ENCODE results near the gene ZNF689. TPM values are rescaled to one million over a fixed set of nuclear protein-coding genes. Genes with fewer than 3 reads are reported as not detected.

The ZNF689 gene
- total RNA-seq, 1 experiment from 2014 or later, result 10.3 TPM

DNA sequence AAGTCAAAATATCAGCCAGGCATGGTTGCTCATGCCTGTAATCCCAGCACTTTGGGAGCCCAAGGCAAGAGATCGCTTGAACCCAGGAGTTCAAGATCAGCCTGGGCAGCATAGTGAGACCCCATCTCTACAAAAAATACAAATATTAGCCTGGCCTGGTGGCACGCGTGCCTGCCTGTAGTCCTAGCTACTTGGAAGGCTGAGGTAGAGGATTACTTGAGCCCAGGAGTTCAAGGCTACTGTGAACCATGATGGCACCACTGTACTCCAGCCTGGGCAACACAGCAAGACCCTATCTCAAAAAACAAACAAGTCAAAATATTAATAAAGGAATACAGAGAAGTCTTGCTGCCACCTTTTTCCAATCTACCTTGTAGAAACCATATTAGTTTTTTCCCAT, 4.2 kb downstream of the ZNF689 start:
- intact Hi-C loops (cut with micrococcal nuclease), result no loop called here
- H3K9ac ChIP-seq (ENCODE audit: low read length), result no peak overlapping the region
- ChIA-PET CTCF (no interaction called here), RAD21 (ENCODE audit: low non-redundant PET in 1 of 2, low total read pairs in 2 of 2, uncharacterized antibody in 2 of 2, unreplicated experiment in 2 of 2) (no interaction called here), POLR2A (interaction anchor here (0.7 kb wide), 1 partner anchor 11 kb away, joined by 3 read pairs; no protein-coding TSS in a partner anchor)
- peaks cover 16% of the 10 kb centered on the region for H3K79me2 ChIP-seq (ENCODE audit: insufficient read depth, low read length)
- peaks cover 12 to 14% of the 10 kb centered on the region in 2 experiments; a peak in 3 of 4 replicates for H3K36me3 ChIP-seq (ENCODE audit: control insufficient read depth in 1 of 2, insufficient read depth in 2 of 2, low read length in 2 of 2)
- H3K4me3 ChIP-seq (replicated peaks in 1 of 2; ENCODE audit: low read depth in 1 of 2, low read length in 2 of 2), result no peak overlapping the region
- no TSS peak for BruUV-seq (replicated peaks)
- H3K9me2 ChIP-seq (ENCODE audit: insufficient read depth), result no peaks in the 10 kb centered on the region
- TF ChIP-seq, protein P1, sequence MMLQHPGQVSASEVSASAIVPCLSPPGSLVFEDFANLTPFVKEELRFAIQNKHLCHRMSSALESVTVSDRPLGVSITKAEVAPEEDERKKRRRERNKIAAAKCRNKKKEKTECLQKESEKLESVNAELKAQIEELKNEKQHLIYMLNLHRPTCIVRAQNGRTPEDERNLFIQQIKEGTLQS (IDR thresholded peaks at IDR 0.05), result no peak
- no peak for TF ChIP-seq JUND (IDR thresholded peaks at IDR 0.05)
- TF ChIP-seq, protein P2, sequence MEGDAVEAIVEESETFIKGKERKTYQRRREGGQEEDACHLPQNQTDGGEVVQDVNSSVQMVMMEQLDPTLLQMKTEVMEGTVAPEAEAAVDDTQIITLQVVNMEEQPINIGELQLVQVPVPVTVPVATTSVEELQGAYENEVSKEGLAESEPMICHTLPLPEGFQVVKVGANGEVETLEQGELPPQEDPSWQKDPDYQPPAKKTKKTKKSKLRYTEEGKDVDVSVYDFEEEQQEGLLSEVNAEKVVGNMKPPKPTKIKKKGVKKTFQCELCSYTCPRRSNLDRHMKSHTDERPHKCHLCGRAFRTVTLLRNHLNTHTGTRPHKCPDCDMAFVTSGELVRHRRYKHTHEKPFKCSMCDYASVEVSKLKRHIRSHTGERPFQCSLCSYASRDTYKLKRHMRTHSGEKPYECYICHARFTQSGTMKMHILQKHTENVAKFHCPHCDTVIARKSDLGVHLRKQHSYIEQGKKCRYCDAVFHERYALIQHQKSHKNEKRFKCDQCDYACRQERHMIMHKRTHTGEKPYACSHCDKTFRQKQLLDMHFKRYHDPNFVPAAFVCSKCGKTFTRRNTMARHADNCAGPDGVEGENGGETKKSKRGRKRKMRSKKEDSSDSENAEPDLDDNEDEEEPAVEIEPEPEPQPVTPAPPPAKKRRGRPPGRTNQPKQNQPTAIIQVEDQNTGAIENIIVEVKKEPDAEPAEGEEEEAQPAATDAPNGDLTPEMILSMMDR (IDR thresholded peaks at IDR 0.05 in 2 of 3, conservative IDR thresholded peaks at IDR 0.05 in 1 of 3; ENCODE audit: borderline replicate concordance in 1 of 3, insufficient read depth in 1 of 3, low read depth in 2 of 3, low read length in 2 of 3), result no peak
- no peak overlapping the region for H3K27ac ChIP-seq (ENCODE audit: low read depth, low read length)
- ATAC-seq, result no peak
- H3K4me1 ChIP-seq (ENCODE audit: control insufficient read depth in 1 of 2, insufficient read depth in 2 of 2, low read length in 2 of 2), result peaks cover 9 to 14% of the 10 kb centered on the region in 2 experiments; a peak in 2 of 4 replicates
- no peak for DNase-seq (ENCODE audit: low read depth, low spot score)
- no peaks in the 10 kb centered on the region for H3K9me3 ChIP-seq (ENCODE audit: control insufficient read depth in 1 of 2, insufficient read depth in 1 of 2, low read depth in 1 of 2, low read length in 2 of 2)
- no peaks in the 10 kb centered on the region for H4K20me1 ChIP-seq (ENCODE audit: insufficient read depth)
- no peak overlapping the region for H2AFZ ChIP-seq (ENCODE audit: low read depth, low read length, poor library complexity, severe bottlenecking)
- no peak overlapping the region for H3K4me2 ChIP-seq (ENCODE audit: low read length)
- H3K27me3 ChIP-seq (ENCODE audit: insufficient read depth, low read length), result no peaks in the 10 kb centered on the region

DNA sequence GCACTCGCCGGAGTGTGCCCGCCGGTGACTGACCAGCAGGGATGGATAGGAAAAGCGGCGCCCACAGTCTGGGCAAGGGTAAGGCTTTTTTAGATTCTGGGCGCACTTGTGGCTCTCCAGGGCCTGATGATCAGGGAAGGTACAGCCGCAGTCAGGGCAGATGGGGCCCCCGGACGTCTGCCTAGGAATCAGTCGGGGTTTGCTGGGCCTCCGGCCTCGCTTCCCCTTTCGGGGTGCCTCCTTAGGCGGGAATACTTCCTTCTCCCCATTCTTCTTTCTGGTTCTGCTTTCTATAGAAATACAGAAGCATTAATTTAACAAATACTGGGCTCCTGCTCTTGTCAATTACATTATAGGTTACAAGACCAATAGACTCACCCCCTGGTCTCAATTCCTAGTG, 5.0 kb downstream of the ZNF689 start:
- Histone ChIP-seq H3K9me3 (ENCODE audit: control insufficient read depth in 1 of 2, insufficient read depth in 1 of 2, low read depth in 1 of 2, low read length in 2 of 2) (no peaks in the 10 kb centered on the region), H4K20me1 (ENCODE audit: insufficient read depth) (no peaks in the 10 kb centered on the region), H3K9me2 (ENCODE audit: insufficient read depth) (no peaks in the 10 kb centered on the region), H3K4me1 (ENCODE audit: control insufficient read depth in 1 of 2, insufficient read depth in 2 of 2, low read length in 2 of 2) (peaks cover 6 to 8% of the 10 kb centered on the region in 2 experiments; a peak in 2 of 4 replicates), H3K36me3 (ENCODE audit: control insufficient read depth in 1 of 2, insufficient read depth in 2 of 2, low read length in 2 of 2) (peaks cover 12 to 14% of the 10 kb centered on the region in 2 experiments; a peak in 3 of 4 replicates), H3K27me3 (ENCODE audit: insufficient read depth, low read length) (no peaks in the 10 kb centered on the region), H3K4me2 (ENCODE audit: low read length) (no peak overlapping the region), H3K4me3 (replicated peaks in 1 of 2; ENCODE audit: low read depth in 1 of 2, low read length in 2 of 2) (no peak overlapping the region), H3K79me2 (ENCODE audit: insufficient read depth, low read length) (peaks cover 16% of the 10 kb centered on the region), H3K9ac (ENCODE audit: low read length) (no peak overlapping the region), H3K27ac (ENCODE audit: low read depth, low read length) (no peak overlapping the region), H2AFZ (ENCODE audit: low read depth, low read length, poor library complexity, severe bottlenecking) (no peak overlapping the region)
- DNase-seq (ENCODE audit: low read depth, low spot score) (no peak), ATAC-seq (no peak)
- ChIA-PET POLR2A (interaction anchor here (0.7 kb wide), 1 partner anchor 10 kb away, joined by 3 read pairs; no protein-coding TSS in a partner anchor), RAD21 (ENCODE audit: low non-redundant PET in 1 of 2, low total read pairs in 2 of 2, uncharacterized antibody in 2 of 2, unreplicated experiment in 2 of 2) (no interaction called here), CTCF (no interaction called here)
- BruUV-seq (replicated peaks), result no TSS peak
- intact Hi-C loops (cut with micrococcal nuclease), result no loop called here
- TF ChIP-seq EZH2phosphoT487 (IDR thresholded peaks at IDR 0.05; ENCODE audit: borderline replicate concordance) (no peak), SP1 (IDR thresholded peaks at IDR 0.05; ENCODE audit: low read depth) (no peak), SRF (IDR thresholded peaks at IDR 0.05; ENCODE audit: low read depth) (no peak), ZFX (IDR thresholded peaks at IDR 0.05) (no peak), RAD21 (IDR thresholded peaks at IDR 0.05; ENCODE audit: low read depth) (no peak), TCF7L2 (IDR thresholded peaks at IDR 0.05; ENCODE audit: borderline replicate concordance, extremely low read depth, insufficient read depth, insufficient read length) (no peak)
- TF ChIP-seq, protein P3, sequence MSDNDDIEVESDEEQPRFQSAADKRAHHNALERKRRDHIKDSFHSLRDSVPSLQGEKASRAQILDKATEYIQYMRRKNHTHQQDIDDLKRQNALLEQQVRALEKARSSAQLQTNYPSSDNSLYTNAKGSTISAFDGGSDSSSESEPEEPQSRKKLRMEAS (IDR thresholded peaks at IDR 0.05), result no peak
